22Rv1 (cell line): ENCODE measurements around the gene CCDC34.
"Not testable (repeated sequence)": the region's sequence is repeated elsewhere in the genome, so short reads cannot be mapped to it uniquely, and the experiment has no call there.

Source experiments
- ZFX ChIP-seq: fragments of 450-650 bp; IDR thresholded peaks from 2 replicates; pipeline ENCODE4 v1.6.1; 2017; ENCODE audit warnings: antibody characterized with exemption, borderline replicate concordance
- TF ChIP-seq, protein P1 (sequence below): fragments of 450-650 bp; IDR thresholded peaks from 2 replicates; pipeline ENCODE4 v1.5.1; 2017; ENCODE audit warnings: mild to moderate bottlenecking

DNA sequence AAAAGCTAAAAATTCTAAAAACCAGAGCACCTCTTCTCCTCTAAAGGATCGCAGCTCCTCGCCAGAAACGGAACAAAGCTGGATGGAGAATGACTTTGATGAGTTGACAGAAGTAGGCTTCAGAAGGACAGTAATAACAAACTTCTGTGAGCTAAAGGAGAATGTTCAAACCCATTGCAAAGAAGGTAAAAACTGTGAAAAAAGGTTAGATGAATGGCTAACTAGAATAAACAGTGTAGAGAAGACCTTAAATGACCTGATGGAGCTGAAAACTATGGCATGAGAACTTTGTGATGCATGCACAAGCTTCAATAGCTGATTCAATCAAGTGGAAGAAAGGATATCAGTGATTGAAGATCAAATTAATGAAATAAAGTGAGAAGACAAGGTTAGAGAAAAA, 40.8 kb downstream of the CCDC34 start:
- TF ChIP-seq, protein P1, sequence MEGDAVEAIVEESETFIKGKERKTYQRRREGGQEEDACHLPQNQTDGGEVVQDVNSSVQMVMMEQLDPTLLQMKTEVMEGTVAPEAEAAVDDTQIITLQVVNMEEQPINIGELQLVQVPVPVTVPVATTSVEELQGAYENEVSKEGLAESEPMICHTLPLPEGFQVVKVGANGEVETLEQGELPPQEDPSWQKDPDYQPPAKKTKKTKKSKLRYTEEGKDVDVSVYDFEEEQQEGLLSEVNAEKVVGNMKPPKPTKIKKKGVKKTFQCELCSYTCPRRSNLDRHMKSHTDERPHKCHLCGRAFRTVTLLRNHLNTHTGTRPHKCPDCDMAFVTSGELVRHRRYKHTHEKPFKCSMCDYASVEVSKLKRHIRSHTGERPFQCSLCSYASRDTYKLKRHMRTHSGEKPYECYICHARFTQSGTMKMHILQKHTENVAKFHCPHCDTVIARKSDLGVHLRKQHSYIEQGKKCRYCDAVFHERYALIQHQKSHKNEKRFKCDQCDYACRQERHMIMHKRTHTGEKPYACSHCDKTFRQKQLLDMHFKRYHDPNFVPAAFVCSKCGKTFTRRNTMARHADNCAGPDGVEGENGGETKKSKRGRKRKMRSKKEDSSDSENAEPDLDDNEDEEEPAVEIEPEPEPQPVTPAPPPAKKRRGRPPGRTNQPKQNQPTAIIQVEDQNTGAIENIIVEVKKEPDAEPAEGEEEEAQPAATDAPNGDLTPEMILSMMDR = not testable (repeated sequence)
- not testable (repeated sequence) for TF ChIP-seq ZFX
